ENCODE results near the gene TEDC2.
A peak's percentile ranks its signal among the peaks of the same experiment; 100 is the strongest.
"Not testable (repeated sequence)": the region's sequence is repeated elsewhere in the genome, so short reads cannot be mapped to it uniquely, and the experiment has no call there.

Gene TEDC2

DNA sequence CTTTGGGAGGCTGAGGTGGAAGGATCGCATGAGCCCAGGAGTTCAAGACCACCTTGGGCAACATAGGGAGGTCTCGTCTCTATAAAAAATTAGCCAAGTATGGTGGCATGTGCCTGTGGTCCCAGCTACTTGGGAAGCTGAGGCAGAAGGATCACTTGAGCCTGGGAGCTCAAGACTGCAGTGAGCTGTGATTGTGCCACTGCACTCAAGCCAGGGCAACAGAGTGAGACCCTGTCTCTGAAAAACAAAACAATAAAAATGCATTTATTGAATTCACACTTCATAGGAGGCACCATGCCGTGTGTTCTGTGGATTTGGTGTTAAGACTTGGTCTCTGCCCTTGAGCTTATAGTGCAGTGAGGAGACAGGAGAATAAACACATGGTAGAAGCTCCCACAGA lies 17.4 kb downstream of the TEDC2 start:
- no peak for DNase-seq (ENCODE audit: low spot score)

DNA sequence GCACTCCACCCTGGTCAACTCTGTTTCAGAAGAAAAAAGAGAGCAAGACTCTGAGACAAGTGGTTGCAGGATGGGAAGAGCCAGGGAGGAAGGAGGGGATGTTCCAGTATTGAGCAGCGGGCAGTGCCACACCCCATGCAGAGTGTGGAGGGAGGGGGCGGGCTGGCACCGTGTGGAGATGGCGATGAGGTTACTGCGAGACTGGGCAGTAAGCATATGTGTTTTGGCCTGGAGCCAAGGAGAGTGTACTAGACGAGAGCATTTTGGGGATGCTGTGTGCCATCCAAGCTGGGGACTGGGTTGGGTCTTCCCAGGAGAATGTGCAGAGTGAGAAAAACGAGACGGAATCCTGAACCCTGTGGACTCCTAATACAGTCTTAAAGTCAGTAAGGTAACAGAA lies 18.4 kb downstream of the TEDC2 start:
- DNase-seq (ENCODE audit: low spot score) = no peak

GRCh38 chr16:2479996-2480395 lies 20.1 kb downstream of the TEDC2 start:
- not testable (repeated sequence) for DNase-seq (ENCODE audit: low spot score)

DNA sequence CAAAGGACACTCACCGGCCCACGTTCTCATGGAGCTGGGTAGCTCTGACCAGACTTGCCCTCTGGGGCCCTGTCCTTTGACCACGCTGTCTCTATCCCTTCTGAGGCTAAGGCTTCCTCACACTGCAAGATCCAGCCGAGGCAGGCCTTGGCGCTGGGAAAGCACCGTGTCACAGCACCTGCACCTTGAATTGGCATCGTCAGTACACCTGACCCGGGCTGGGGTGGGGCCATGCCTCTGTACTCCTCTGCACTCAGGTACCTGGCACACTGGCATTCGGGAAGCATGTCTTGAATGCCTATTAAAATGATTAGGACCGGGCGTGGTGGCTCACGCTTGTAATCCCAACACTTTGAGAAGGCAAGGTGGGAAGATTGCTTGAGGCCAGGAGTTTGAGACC lies 21.0 kb downstream of the TEDC2 start:
- no peak for DNase-seq (ENCODE audit: low spot score)

DNA sequence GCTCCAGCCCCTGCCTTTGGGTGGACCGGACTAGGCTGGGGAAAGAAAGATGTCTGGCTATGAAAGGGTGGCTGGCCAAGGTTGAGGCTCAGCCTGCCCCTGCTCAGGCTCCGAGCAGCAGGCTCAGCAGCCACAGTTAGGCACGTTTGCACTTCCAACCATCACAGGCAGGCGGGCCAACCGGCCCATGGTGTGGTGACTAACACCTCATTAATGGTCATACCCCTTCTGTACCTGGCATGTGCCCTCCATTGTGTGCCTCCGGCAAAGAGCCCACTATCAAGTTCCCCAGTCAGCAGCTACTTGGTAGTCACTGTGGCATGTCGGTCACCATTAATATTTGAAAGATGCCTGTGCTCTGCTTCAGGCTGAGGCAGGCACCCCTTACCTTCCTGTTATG lies 21.8 kb downstream of the TEDC2 start:
- no peak for DNase-seq (ENCODE audit: low spot score)

DNA sequence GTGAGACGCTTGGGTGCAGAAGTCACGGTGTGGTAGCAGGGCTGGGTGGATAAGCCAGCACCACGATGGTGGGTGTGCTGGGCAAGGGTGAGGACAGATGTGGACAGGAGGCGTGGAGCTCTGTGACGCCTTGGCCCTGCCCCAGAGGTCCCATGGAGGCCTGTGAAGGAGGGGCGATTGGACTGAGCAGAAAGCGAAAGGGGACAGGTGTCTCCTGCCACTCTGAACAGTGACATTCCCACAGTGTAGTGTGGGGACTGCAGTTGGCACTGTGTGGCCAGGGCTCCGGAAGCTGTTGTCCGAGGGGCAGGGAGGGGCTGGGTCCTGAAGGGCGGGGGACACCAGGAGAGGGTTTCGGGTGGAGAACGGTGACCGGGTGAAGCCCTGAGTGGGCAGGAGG lies 22.3 kb downstream of the TEDC2 start:
- DNase-seq (ENCODE audit: low spot score) = no peak

- DNase-seq (ENCODE audit: low spot score) = peak; percentile 90
These were observed 23.0 kb downstream of the TEDC2 start for GRCh38 chr16:2482708-2483534.

GRCh38 chr16:2483939-2484897 lies 24.3 kb downstream of the TEDC2 start:
- no peak for DNase-seq (ENCODE audit: low spot score)

DNA sequence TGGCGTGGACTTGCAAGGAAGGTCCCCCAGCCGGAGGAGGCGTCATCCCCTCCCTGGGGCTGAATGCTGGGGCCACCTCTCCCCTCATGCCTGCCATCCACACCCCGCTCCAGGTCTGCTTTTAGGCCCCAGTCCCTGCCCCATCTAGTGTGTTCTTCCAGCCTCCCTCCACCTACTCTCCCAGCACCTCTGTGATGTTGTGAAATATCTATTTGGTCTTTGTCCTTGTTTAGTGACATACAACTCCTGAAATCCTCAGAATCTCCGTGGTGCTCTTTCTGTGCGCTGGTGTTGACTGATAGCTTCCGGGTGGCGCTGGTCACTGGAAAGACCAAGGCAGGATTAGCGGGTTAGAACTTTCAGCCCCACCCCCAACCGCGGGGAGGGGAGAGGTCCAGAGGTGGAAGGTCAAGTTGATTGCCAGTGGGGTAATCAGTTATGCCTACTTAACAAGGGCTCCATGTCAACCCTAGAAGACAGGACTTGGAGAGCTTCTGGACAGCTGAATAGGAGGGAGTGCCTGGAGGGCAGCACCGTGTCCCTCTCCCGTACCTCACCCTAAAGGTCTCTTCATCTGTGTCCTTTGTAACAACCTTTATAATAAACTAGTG lies 25.1 kb downstream of the TEDC2 start:
- no peak for DNase-seq (ENCODE audit: low spot score)

- no peak for DNase-seq (ENCODE audit: low spot score)
These were observed 26.1 kb downstream of the TEDC2 start for GRCh38 chr16:2485811-2486507.

- DNase-seq (ENCODE audit: low spot score) = no peak
These were observed 27.0 kb downstream of the TEDC2 start for GRCh38 chr16:2486645-2487516.

GRCh38 chr16:2487517-2487842 lies 27.6 kb downstream of the TEDC2 start:
- no peak for DNase-seq (ENCODE audit: low spot score)

DNA sequence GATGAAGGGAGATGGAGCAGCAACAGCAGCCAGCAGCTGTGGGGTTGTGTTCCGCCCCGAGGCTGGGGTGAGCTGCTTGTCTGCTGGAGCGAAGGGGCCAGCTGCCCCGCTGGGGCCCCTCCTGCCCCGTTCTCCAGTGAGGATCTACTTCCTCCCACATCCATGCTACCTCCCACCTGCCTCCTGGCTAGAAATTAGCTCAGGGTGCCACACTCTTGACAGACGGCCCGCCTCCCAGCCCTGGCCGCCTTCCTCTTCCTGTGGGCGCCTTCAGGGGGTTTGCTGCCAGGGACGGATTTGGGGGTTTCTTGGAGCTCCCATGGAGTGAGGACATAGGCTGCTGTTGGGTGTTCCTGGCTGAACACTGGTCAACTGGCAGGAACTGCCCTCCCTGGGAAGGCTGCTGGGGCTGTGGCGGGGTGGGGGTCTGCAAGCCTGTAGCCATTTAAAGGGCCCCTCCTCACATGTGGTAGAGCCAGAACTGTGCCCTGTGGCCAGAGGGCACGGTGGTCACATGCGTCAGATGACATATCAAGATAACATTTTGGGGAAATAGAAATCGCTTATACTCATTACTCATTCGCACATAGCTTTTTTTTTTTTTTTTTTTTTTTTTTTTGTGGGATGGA lies 28.1 kb downstream of the TEDC2 start:
- no peak for DNase-seq (ENCODE audit: low spot score)

- DNase-seq (ENCODE audit: low spot score) = no peak
These were observed 29.7 kb downstream of the TEDC2 start for GRCh38 chr16:2489581-2489980.

DNA sequence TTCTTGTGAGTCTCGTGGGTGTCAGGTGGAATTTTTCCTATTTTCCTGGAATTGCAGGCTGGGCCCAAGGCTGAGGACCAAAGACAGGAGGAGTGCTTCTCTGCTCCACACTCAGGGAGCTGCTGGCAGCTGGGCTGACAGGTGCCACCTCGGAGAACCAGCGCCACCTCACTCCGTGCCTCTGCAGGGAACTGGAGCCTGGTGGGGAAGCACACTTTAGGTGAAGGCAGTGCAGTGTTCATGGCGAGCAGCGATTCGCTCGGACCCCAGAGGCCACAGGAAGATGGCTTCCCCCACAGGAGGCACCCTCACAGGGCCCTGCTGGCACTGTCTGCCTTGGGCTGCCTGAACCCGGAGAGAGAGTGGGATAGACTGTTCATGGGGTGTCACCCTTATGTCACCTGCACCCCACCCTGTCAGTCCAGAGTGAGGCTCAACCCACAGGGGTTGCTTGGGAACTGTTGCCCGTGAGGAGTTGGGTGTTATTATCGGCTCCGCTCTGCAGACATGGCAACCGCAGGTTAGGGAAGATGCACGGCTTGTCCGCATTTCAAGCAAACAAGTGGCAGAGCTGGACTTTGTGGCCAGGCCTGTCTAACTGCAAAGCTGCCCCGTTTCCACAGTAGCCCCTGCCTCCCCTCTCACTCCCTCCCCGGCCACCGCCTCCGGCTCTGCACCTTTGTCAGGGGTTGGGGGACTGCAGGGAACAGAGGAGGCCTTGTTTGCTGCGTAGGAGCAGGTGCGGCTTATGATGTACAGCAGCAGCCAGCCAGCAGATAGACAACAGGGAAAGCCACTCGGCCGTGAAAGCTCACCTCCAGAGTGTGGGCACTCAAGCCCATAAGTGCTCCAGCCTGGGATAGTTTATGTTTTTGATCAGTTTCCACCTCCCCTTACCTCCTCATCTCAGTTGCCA lies 30.5 kb downstream of the TEDC2 start:
- DNase-seq (ENCODE audit: low spot score) = no peak

- no peak for DNase-seq (ENCODE audit: low spot score)
These were observed 32.4 kb downstream of the TEDC2 start for GRCh38 chr16:2492292-2492691.

- no peak for DNase-seq (ENCODE audit: low spot score)
These were observed 33.7 kb downstream of the TEDC2 start for GRCh38 chr16:2493605-2494004.

- no peak for DNase-seq (ENCODE audit: low spot score)
These were observed 34.7 kb downstream of the TEDC2 start for GRCh38 chr16:2494616-2495015.

DNA sequence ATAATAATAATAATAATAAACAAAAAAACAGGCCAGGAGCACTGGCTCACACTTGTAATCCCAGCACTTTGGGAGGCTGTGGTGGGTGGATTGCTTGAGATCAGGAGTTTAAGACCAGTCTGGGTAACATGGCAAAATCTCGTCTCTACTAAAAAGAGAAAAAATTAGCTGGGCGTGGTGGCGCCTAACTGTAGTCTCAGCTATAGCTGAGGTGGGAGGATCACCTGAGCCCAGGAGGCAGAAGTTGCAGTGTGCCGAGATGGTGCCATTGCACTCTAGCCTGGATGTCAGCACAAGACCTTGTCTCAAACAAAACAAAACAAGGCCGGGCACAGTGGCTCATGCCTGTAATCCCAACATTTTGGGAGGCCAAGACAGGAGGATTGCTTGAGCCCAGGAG lies 35.1 kb downstream of the TEDC2 start:
- no peak for DNase-seq (ENCODE audit: low spot score)
